ENCODE data around the gene AGTPBP1.

DNA sequence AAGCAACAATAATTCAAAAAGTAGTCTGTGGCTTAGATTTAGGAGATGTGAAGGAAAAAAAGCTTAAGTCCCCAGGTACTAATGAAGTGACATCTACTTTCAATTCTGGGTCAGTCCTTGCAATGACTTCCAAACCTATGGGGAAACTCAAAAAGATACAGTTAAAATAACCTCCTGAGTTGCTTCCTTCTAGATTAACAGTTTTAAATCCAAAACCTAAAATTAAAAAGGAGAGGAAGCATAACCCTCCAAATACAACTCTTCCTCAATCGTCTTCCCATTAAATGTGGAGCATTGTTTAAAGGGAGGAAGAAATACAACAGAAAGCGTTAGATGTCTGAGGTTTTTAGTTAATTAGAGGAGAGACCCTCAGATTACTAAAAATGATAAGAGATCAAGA is 75.7 kb downstream of the AGTPBP1 start:
- TF ChIP-seq FOXK1 (CRISPR knock-in tag; IDR thresholded peaks at IDR 0.05), result no peak
- TF ChIP-seq, protein P1, sequence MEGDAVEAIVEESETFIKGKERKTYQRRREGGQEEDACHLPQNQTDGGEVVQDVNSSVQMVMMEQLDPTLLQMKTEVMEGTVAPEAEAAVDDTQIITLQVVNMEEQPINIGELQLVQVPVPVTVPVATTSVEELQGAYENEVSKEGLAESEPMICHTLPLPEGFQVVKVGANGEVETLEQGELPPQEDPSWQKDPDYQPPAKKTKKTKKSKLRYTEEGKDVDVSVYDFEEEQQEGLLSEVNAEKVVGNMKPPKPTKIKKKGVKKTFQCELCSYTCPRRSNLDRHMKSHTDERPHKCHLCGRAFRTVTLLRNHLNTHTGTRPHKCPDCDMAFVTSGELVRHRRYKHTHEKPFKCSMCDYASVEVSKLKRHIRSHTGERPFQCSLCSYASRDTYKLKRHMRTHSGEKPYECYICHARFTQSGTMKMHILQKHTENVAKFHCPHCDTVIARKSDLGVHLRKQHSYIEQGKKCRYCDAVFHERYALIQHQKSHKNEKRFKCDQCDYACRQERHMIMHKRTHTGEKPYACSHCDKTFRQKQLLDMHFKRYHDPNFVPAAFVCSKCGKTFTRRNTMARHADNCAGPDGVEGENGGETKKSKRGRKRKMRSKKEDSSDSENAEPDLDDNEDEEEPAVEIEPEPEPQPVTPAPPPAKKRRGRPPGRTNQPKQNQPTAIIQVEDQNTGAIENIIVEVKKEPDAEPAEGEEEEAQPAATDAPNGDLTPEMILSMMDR (IDR thresholded peaks at IDR 0.05), result no peak
- TF ChIP-seq, protein P2, sequence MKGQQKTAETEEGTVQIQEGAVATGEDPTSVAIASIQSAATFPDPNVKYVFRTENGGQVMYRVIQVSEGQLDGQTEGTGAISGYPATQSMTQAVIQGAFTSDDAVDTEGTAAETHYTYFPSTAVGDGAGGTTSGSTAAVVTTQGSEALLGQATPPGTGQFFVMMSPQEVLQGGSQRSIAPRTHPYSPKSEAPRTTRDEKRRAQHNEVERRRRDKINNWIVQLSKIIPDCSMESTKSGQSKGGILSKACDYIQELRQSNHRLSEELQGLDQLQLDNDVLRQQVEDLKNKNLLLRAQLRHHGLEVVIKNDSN (CRISPR knock-in tag; IDR thresholded peaks at IDR 0.05), result no peak
- no peak for TF ChIP-seq HMGA2 (CRISPR knock-in tag; IDR thresholded peaks at IDR 0.05)
- TF ChIP-seq, protein P3, sequence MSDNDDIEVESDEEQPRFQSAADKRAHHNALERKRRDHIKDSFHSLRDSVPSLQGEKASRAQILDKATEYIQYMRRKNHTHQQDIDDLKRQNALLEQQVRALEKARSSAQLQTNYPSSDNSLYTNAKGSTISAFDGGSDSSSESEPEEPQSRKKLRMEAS (CRISPR knock-in tag; IDR thresholded peaks at IDR 0.05), result no peak
